Uterus (tissue), 4 donors: ENCODE measurements around the gene SP3. TPM values are rescaled to one million over a fixed set of nuclear protein-coding genes. Genes with fewer than 3 reads are reported as not detected.

Experiments
- DNase-seq, 2 donors: peaks; one replicate each; pipeline ENCODE4 v3.0.0-alpha.2; 2019 to 2020
- H3K27ac ChIP-seq, 2 donors: fragments of 200-600 bp; sonication (generic); 1 replicate in 1 of 2; 2 replicates in 1 of 2; pipeline ENCODE4 v1.5.1; 2016 to 2018
- H3K27me3 ChIP-seq, 2 donors: fragments of 200-600 bp; sonication (generic); one replicate each; pipeline ENCODE4 v1.5.1; 2018 to 2019; ENCODE audit warnings: control low read depth in 1 of 2
- H3K36me3 ChIP-seq, 2 donors: fragments of 200-600 bp; sonication (generic); one replicate each; pipeline ENCODE4 v1.5.1; 2019; ENCODE audit warnings: control low read depth in 1 of 2
- H3K4me1 ChIP-seq, 2 donors: fragments of 200-600 bp; sonication (generic); one replicate each; pipeline ENCODE4 v1.5.1; 2018 to 2019; ENCODE audit warnings: control low read depth in 1 of 2
- H3K4me3 ChIP-seq, 2 donors: fragments of 200-600 bp; sonication (generic); 1 replicate in 1 of 2; 2 replicates in 1 of 2; pipeline ENCODE4 v1.5.1; 2018 to 2019; ENCODE audit warnings: mild to moderate bottlenecking in 1 of 2
- H3K9me3 ChIP-seq, 2 donors: fragments of 200-600 bp; sonication (generic); one replicate each; pipeline ENCODE4 v1.5.1; 2019; ENCODE audit warnings: control low read depth in 1 of 2
- POLR2A ChIP-seq, 2 donors: fragments of 450-650 bp; IDR thresholded peaks; one replicate each; pipeline ENCODE4 v1.6.1; 2016; ENCODE audit warnings: antibody characterized with exemption in 2 of 2, mild to moderate bottlenecking in 1 of 2, moderate library complexity in 1 of 2
- intact Hi-C: fragments of 100-400 bp; cut with DNase I; formaldehyde crosslinking; loops from one replicate; pipeline ENCODE4 v1.15.1; 2023; ENCODE audit warnings: low total_unique reads
- total RNA-seq, 4 donors: library from RNA; depleted of rRNA in 3 of 4; stranded (reverse); fragments of >200 nt in 3 of 4; gene quantifications; one replicate each; pipeline versions ENCODE4 v1.1.0 to v1.2.4, GENCODE V29; 2014 to 2023
- TF ChIP-seq, protein P1 (sequence below), 4 experiments: fragments of 200-600 bp in 2 of 4; fragments of 450-650 bp in 2 of 4; sonication (generic) in 2 of 4; IDR thresholded peaks; one replicate each; pipeline ENCODE4 v1.5.1; 2016 to 2019; ENCODE audit warnings: antibody characterized with exemption in 4 of 4, mild to moderate bottlenecking in 2 of 4, moderate library complexity in 1 of 4
- donor health status: DM: yes; HTN: yes; CAD: no.

Gene SP3
- total RNA-seq, 4 donors from 2014 or later, result 100 to 359 (median 220) TPM

DNA sequence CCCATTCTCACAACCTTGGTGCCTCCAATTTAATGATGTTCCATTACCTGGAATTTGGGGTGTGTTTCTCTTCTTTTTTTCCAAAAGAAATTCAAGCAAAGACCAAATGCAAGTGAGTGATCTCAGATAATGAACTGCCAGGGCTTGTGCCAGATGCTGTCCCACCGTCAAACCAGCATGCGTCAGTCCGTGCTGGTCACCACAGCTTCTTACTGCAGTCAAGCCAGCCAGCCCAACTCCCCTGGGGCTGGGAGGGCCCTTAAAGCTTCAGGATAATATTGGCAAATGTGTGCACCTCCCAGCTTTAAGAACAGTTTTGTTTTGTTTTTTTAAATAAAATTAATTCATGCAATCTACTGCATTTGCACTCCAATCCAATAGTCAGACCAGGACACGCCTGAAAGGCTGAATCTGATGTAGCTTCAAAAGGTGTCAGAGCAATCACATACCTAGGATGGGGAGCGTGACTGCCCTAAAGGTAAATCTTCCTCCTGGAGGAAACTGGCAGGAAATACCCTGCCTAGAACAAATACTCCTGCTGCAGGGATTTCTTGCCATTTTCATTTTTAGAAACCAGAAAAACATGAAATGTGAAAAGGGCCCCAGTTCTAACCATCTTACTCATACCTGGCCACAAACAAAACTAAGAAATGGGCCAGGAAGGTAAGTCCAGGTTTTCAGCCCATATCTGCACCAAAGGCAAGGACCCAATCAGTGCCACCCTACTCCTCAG lies 26.8 kb upstream of the SP3 start:
- peak; percentile 46 to 60 for DNase-seq
- Histone ChIP-seq H3K9me3 (no peaks in the 10 kb centered on the region), H3K4me1 (peaks cover 6 to 12% of the 10 kb centered on the region in 2 donors), H3K36me3 (no peaks in the 10 kb centered on the region), H3K27ac (peak overlapping the region; percentile 62 to 72), H3K4me3 (no peak overlapping the region), H3K27me3 (no peaks in the 10 kb centered on the region)
- TF ChIP-seq, protein P1, sequence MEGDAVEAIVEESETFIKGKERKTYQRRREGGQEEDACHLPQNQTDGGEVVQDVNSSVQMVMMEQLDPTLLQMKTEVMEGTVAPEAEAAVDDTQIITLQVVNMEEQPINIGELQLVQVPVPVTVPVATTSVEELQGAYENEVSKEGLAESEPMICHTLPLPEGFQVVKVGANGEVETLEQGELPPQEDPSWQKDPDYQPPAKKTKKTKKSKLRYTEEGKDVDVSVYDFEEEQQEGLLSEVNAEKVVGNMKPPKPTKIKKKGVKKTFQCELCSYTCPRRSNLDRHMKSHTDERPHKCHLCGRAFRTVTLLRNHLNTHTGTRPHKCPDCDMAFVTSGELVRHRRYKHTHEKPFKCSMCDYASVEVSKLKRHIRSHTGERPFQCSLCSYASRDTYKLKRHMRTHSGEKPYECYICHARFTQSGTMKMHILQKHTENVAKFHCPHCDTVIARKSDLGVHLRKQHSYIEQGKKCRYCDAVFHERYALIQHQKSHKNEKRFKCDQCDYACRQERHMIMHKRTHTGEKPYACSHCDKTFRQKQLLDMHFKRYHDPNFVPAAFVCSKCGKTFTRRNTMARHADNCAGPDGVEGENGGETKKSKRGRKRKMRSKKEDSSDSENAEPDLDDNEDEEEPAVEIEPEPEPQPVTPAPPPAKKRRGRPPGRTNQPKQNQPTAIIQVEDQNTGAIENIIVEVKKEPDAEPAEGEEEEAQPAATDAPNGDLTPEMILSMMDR (IDR thresholded peaks at IDR 0.05), result no peak
- TF ChIP-seq POLR2A (IDR thresholded peaks at IDR 0.05), result no peak
- intact Hi-C loops, result no loop called here

DNA sequence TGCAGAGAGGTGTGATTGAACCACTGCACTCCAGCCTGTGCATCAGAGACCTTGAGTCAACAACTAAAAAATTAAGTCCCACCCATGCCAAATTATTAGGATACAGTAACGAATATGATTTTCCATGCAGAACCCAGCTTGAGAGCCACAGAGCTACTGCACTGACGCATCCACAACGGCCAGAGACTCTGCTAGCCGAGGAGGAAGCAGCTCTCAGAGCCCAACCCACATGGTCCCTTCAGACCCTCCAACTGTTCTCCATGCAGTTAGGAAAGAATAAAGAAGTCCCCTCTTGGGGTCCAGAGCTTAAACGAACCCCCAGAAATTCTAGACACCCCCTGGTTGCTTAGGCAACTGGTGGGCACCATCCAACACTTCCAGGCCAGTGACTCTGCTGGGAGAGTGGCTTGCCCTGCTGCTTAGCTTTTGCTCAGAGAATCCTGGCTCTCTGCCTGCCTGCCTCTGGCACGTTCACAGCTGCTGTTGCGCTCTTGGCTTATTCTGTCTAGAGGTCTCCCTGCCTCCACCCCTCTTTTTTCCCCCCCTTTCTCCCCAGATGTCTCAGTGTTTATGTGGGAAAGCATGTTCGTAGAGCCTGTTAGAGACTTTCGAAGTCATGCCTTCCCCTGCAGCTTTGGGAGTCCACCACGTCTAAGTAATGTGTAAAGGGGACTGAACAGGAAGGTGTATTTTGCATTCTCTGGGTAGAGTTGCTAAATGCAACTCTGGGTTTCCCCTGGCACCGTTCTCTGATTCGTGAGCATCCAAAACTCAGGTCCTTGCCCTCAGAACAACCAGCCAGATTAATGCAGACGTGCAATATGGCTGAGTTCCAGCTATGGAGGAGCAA lies 26.0 kb upstream of the SP3 start:
- intact Hi-C loops, result no loop called here
- TF ChIP-seq, protein P1 (IDR thresholded peaks at IDR 0.05), result no peak
- TF ChIP-seq POLR2A (IDR thresholded peaks at IDR 0.05), result no peak
- H3K4me3 ChIP-seq, result no peak overlapping the region

DNA sequence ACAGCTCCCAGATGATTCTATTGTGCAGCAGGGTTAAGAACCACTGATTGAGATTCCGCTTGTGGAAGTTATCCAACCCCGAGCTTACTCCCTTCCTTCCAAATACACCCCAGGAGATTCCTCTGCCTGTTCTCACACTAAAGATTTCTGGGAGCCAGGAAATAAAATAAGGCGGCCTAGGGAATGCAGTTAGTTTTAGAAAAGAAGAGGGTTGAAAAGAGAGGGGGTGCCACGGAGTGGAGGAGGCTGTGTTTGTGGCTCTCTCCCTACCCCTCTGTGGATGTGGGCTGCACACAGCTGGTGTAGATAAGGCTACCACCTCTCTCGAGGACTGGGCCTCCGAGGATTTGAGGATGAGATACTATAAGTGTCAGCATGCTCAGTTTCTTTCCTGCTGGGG lies 25.1 kb upstream of the SP3 start:
- no peaks in the 10 kb centered on the region for H3K27me3 ChIP-seq
- DNase-seq, result no peak
- H3K36me3 ChIP-seq, result no peaks in the 10 kb centered on the region
- H3K27ac ChIP-seq, result peak overlapping the region; percentile 62 to 72
- peaks cover 6 to 15% of the 10 kb centered on the region in 2 donors for H3K4me1 ChIP-seq
- no peak overlapping the region for H3K4me3 ChIP-seq
- intact Hi-C loops, result no loop called here
- no peak for TF ChIP-seq POLR2A (IDR thresholded peaks at IDR 0.05)
- TF ChIP-seq, protein P1 (IDR thresholded peaks at IDR 0.05), result no peak
- no peaks in the 10 kb centered on the region for H3K9me3 ChIP-seq

More for the DNA sequence above, 26.0 kb upstream of the SP3 start:
- H3K9me3 ChIP-seq, result no peaks in the 10 kb centered on the region
- peak; percentile 89 to 90 for DNase-seq
- no peaks in the 10 kb centered on the region for H3K36me3 ChIP-seq
- H3K27ac ChIP-seq, result peak overlapping the region; percentile 62 to 72
- no peaks in the 10 kb centered on the region for H3K27me3 ChIP-seq
- H3K4me1 ChIP-seq, result peaks cover 6 to 12% of the 10 kb centered on the region in 2 donors

DNA sequence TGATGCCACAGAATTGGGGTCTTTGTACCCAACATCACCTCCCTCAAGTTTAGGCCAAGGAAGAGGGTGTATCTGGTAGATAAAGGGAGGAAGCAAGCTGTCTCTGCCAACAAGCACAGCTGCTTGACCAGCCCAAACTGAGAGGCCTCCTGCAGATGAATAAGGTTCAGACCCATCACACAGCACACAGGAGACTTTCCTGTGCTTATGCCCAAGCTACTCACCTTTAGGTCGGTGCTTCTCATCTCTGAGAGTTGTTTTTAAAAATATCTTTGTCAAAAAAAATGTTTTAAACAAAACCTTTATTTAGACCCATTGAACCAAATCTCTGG lies 24.7 kb upstream of the SP3 start:
- no peak for DNase-seq
- intact Hi-C loops, result no loop called here
- H3K9me3 ChIP-seq, result no peaks in the 10 kb centered on the region

More for the DNA sequence above, 24.7 kb upstream of the SP3 start:
- TF ChIP-seq, protein P1 (IDR thresholded peaks at IDR 0.05), result no peak
- TF ChIP-seq POLR2A (IDR thresholded peaks at IDR 0.05), result no peak
- Histone ChIP-seq H3K27me3 (no peaks in the 10 kb centered on the region), H3K4me1 (peaks cover 6 to 19% of the 10 kb centered on the region in 2 donors), H3K4me3 (no peak overlapping the region), H3K27ac (peak overlapping the region; percentile 62 to 72), H3K36me3 (no peaks in the 10 kb centered on the region)
